CD1c-positive myeloid dendritic cell (primary cell): ENCODE data around the gene TMEM259.

Experiments used
- DNase-seq: peaks from one replicate; pipeline ENCODE4 v3.0.0-alpha.2; 2016; ENCODE audit errors: extremely low spot score

The TMEM259 gene

GRCh38 chr19:988510-988909, 32.4 kb downstream of the TMEM259 start:
- no peak for DNase-seq

- no peak for DNase-seq
These were observed 32.8 kb downstream of the TMEM259 start for GRCh38 chr19:988081-988480.

- no peak for DNase-seq
These were observed 34.8 kb downstream of the TMEM259 start for GRCh38 chr19:986083-986482.

GRCh38 chr19:984165-984967, 36.6 kb downstream of the TMEM259 start, which contains the start of gene WDR18:
WDR18 (plus strand) TSS chr19:984345; CDS start chr19:984354, 9 bp downstream.
- DNase-seq, result peak; percentile 96

- DNase-seq, result peak; percentile 81
These were observed 38.3 kb downstream of the TMEM259 start for GRCh38 chr19:982567-983170.

GRCh38 chr19:980133-980998, 40.6 kb downstream of the TMEM259 start:
- peak; percentile 56 for DNase-seq

- DNase-seq, result no peak
These were observed 41.6 kb downstream of the TMEM259 start for GRCh38 chr19:979318-979741.

GRCh38 chr19:977058-977464, 43.9 kb downstream of the TMEM259 start:
- no peak for DNase-seq

- no peak for DNase-seq
These were observed 44.4 kb downstream of the TMEM259 start for GRCh38 chr19:976476-976875.

- DNase-seq, result no peak
These were observed 46.2 kb downstream of the TMEM259 start for GRCh38 chr19:974564-975257.

- DNase-seq, result no peak
These were observed 47.0 kb downstream of the TMEM259 start for GRCh38 chr19:973726-974563.

- DNase-seq, result no peak
These were observed 48.6 kb downstream of the TMEM259 start for GRCh38 chr19:972281-972680.

GRCh38 chr19:971795-972194, 49.1 kb downstream of the TMEM259 start:
- DNase-seq, result no peak

GRCh38 chr19:970695-971094, 50.2 kb downstream of the TMEM259 start:
- peak; percentile 27 for DNase-seq

- no peak for DNase-seq
These were observed 54.3 kb downstream of the TMEM259 start for GRCh38 chr19:966485-967088.

- no peak for DNase-seq
These were observed 55.9 kb downstream of the TMEM259 start for GRCh38 chr19:964761-965694.

- DNase-seq, result no peak
These were observed 56.8 kb downstream of the TMEM259 start for GRCh38 chr19:964116-964520.

- no peak for DNase-seq
These were observed 57.4 kb downstream of the TMEM259 start for GRCh38 chr19:963486-963951.
